SHP77 treated with DMSO at 0.1 percent for 48 hours (cell line): ENCODE data around the gene POU1F1.
A peak's percentile ranks its signal among the peaks of the same experiment; 100 is the strongest.
"Not testable (repeated sequence)": the region's sequence is repeated elsewhere in the genome, so short reads cannot be mapped to it uniquely, and the experiment has no call there.

Experiments
- DNase-seq: peaks from one replicate; lab custom pipeline; 2025; lab: John Stamatoyannopoulos, UW

The POU1F1 gene, protein sequence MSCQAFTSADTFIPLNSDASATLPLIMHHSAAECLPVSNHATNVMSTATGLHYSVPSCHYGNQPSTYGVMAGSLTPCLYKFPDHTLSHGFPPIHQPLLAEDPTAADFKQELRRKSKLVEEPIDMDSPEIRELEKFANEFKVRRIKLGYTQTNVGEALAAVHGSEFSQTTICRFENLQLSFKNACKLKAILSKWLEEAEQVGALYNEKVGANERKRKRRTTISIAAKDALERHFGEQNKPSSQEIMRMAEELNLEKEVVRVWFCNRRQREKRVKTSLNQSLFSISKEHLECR

DNA sequence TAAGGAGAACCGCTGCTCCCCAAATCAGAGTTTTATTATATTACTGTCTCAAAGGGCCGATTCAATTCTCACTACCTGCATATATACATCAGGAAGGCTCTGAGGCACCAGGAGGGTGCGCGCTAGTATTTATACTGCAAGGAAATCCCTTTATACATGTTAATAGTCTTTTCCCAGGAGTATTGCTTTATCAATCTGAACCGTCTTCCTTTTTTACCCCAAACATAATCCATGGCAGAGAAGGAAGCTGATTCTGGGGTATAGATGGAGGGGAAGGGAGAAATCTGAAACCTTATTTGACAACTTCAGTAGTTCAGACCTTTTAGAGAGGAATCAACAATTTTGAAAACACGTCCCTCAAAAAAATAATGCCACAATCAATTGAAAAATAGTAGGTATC lies at the start of gene POU1F1:
POU1F1 (minus strand) TSS at position 101 of the 400 bp plus-strand sequence. CDS start 122 bp downstream, outside the sequence.
- no peak for DNase-seq

DNA sequence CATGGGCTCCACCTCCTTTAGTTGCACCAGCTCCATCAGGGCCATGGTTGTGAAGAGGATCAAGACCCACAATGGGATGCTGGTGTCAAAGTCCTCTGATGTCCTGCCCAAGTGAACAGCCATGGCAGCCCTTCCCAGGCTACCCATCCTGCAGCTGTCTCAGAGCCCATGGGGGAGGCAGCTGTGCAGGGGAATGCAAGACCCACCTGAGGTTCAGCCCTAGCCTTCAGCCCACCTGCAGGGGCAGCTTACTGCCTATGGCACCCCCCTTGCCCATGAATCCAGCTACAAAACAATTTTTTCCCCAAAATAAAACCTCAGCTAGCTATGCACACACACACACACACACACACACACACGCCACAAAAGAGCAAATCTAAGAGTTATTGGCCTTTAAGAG lies 48.2 kb upstream of the POU1F1 start:
- no peak for DNase-seq

DNA sequence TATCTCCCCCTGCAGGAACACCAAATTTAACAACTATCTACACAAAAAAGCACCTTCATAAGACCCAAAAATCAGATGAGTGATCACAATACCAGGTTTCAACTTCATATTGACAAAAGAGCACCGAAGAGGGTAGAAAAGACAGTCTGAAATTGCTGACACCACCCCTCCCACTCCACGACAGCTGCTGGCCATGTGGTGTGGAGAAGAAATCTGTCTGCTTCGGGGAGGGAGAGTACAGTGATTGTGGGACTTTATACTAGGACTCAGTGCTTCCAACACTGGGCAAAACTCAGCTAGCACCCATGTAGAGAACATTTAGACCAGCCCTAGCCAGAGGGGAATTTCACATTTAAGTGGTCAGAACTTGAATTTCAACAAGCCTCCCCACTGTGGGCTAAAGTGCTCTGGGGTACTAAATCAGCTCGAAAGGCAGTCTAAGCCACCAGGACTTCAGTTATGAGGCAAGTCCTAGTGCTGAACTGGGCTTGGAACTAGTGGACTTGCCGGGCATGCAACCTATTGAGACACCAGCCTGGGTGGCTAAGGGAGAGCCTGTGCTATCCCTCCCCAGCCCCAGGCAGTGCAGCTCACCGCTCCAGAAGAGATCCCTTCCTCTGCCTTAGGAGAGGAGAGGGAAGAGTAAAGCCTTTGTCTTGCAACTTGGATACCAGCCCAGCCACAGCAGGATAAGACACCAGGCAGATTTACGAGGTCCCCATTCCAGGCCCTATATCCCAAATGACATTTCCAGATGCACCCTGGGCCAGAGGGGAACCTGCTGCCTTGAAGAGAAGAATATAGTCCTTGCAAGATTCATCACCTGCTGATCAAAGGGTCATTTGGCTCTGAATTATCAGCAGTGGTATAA lies 44.6 kb upstream of the POU1F1 start:
- DNase-seq = no peak

DNA sequence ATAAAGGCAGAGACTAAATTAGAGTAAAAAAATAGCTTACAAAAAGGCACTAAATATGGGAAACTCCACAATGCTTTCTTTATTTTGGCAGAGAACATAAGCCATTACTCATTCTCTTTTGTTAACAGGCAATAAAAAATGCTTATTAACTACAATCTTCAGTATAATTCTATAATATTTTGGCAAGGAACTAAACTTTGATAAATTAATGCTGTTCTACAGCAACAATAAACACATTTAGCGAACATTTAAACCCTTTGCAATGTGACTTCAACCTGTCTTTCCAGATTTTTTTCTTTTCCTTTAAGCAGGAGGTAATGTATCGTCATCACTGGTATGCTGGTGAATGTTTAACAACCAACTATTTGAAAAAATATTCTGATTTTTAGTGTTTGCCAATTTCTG lies 42.2 kb upstream of the POU1F1 start:
- no peak for DNase-seq

DNA sequence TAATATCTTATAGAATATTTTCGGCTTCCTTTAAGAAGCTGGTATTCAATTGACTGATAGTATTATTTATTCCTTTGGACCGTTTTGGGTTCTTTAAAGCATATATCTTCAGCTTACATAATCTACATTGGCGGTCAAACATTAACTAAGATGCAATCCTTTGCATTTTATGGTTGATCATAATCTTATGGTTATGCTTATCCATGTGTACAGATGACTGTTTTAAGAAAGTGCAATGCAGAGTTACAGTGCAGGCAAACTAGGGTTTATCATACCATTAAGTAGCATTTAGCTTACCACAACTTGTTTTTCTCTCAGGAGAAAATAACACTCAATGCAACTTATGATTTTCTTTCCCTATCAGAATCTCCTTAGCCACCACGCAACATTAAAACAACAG lies 41.4 kb upstream of the POU1F1 start:
- DNase-seq = no peak

DNA sequence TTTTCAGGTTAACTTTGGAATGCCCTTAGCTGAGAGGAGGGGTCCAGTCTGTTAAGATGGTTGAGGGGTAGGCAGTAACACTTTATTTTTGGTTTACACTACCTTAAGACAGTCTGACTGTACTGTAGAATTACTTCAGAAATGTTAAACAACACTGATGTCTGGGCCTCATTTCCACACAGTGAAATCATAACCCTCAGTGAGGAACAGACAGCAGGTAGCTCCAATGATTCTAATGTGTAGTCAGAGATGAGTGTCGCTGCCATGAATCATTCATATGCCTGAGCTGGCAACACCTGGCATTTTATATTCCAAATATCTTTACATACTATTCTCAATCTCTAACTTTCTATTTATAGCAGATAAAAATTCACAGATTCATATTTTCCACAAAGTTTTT lies 37.3 kb upstream of the POU1F1 start:
- no peak for DNase-seq

DNA sequence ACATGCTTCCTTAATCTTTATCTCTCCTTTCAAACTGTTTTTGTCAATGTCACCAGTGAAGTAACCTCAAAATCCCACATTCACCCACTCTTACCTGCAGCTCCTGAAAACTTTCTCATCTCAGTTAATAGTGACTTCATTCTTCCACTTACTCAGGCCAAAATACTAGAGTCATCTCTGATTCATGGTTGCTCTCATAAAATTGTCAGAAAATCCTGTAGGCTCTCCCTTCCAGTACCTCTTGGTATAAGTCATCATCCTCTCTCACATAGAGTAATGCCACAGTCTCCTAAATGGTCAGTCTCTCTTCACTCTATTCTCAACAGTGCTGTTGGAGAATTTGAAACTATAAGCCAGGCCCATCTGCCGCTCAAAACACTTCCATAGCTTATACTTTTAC lies 34.9 kb upstream of the POU1F1 start:
- no peak for DNase-seq

DNA sequence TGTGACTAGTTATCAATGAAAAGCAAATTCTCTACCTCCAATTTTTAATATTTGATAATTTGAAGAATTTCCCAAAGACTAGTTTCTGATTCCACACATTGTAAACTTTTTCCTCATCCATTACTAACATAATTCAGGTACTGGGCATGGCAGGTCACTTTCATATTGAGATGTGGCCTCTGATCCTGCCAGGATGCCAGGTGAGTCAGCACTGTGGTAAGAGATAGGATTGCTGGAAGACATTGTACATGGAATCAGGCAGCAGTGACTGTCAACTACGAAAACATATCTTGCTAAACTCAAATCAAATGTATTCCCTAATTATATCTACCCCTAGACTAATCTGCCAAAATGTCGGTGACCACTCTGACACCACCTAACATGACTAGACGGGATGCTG lies 33.2 kb upstream of the POU1F1 start:
- DNase-seq = no peak

DNA sequence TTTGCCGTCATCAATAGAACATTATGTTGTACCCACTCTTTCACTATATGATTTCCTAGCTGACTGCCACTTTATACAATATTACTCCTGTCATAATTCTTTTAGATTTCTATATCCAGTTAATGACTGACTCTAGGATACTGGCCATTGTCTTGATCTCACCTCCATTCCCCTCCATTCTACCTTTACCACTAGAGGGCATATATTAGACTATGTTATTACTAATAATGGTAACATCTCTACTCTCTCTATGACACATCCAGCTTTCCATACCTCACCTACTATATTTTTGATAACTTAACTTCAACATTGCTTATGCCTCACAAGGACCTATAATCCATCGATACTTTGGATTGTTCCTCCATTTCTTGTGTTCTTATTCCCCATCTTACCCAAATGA lies 31.4 kb upstream of the POU1F1 start:
- no peak for DNase-seq

DNA sequence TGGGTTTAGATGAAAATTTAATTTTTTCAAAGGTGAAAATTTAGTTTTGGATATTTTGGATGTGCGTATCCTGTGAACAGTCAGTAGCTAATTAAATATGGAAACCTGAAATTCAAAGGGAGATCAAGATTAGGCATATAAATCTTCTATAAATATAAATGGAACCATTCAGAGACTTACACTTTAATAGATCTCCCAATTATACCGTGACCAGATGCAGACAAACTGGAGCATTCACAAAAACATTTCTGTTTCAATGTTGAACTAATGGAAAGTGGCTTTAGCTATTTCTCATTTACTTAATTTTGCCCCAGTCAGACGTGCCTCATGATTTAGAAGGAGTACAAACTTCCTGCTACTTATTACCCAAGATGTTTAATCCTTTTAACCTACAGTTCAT lies 29.1 kb upstream of the POU1F1 start:
- DNase-seq = no peak

DNA sequence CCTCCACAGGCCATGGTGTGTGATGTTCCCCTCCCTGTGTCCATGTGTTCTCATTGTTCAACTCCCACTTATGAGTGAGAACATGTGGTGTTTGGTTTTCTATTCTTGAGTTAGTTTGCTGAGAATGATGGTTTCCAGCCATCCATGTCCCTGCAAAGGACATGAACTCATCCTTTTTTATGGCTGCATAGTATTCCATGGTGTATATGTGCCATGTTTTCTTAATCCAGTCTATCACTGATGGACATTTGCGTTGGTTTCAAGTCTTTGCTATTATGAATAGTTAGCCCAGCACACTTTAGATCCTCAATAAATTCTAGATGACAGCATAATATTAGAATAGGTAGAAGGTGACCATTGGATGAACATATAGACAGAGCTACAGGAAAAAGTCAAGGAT lies 28.6 kb upstream of the POU1F1 start:
- not testable (repeated sequence) for DNase-seq

DNA sequence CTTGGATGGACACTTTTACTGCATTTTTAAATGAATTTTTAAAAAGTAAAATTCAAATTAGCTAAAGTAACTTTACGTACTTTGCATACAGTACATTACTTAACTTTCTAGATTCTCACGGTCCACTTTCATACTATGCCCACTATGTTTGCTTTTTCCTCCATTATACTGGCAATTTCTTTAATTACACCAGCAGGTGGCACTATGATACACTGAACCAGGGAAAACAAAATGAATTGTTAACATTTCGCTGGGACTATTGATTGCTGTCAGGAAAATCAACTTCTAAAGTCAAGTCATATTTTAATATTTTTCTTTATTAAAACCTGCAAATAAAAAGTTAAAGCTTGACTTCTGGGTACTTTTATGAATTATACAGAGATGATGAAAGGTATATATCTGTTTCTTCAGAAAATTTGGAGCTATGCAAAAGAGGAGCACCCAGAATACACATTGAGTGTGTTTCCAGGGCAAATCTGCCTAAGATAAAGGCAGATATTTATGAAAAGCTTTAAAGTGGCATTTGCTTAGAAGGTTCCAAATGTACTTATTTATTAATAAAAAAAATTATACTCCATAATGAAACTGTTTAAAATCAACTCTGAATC lies 21.8 kb upstream of the POU1F1 start:
- peak; percentile 11 for DNase-seq

DNA sequence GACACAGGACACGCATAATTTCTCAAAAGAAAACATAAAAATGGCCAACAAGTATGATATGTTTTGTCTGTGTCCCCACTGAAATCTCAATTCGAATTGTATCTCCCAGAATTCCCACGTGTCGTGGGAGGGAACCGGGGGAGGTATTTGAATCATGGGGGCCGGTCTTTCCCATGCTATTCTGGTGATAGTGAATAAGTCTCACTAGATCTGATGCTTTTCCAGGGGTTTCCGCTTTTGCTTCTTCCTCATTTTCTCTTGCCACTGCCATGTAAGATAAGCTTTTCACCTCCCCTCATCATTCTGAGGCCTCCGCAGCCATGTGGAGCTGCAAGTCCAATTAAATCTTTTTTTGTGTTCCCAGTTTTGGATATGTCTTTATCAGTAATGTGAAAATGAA lies 12.1 kb upstream of the POU1F1 start:
- no peak for DNase-seq

DNA sequence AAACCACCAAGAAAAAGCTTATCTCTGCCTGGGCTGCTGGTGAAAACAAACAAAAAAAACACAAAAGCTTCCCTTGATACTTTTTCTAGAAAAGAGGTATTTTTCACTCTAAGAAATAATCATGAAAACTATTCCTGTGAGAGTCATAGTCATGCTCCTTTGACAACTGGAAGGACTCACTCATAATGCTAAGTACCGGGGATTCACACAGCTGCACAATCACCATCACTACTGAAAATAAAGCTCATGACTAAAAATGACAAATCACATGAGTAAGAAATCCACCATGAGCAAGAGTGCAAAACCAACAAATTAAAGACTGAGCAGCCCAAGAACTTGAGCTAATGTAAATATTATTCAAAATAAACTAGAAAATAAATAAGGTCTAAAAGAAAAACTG lies 10.6 kb upstream of the POU1F1 start:
- no peak for DNase-seq

DNA sequence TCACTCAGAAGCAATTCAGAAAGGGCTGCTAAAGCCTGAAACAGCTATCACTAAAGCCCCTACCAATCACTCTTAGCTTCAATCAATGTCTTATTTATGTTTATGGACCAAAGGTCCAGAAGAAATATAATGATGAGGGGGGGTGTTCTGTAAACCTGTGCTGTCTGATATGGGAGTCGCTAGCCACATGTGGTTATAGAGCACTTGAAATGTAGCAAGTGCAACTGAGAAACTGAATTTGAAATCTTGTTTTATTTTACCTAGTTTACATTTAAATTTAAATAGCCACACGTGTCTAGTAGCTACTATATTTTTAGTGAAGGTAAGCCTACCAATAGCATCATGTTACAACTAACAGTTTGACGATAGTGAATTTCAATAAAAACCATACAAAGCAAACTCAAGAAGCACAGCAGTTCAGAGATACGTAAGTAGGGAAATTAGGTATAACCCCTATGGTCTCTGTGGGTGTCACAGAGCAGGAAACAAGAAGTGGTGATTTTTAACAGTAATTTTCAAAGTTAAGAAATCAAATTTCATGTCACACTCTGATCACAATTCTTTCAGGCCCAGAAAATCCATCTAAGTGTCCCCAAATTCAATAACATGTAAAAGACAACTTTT lies 3.6 kb downstream of the POU1F1 start:
- DNase-seq = no peak

DNA sequence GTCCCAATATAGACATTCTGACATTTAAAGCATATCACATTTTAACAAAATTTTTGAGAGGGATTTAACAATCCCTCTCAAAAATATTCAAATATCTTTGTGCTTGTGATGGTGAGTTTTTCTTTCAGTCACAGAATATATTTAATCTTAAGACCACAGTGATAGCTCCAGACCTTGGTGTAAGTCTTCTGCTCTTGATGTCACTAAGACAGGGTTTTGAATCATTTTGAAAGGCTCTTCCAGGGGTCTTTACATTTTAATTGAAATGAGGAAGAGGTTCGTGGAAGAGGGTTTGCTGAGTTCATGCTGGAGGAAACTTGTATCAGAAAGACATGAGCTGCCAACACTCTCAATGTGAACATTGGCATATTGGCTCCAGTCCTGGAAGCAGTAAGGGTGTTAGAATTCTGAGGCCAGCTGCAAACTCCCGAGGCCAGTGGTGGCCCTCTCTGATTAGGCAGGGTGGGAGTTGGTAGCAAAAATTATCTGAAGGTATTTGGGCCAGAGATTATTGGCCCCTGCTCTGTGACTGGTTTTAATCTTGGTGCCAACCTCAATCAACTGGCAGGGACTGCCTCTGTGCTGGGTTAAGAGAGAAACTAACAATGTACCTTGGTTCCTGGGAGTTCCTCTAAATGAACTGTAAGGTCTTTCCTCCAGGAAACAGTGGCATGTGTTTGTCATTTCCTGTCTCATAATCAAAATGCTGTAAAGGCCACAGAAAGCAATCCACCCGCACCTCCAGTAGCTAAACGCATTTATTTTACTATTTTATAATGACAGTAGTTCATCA lies 5.3 kb downstream of the POU1F1 start:
- DNase-seq = no peak

DNA sequence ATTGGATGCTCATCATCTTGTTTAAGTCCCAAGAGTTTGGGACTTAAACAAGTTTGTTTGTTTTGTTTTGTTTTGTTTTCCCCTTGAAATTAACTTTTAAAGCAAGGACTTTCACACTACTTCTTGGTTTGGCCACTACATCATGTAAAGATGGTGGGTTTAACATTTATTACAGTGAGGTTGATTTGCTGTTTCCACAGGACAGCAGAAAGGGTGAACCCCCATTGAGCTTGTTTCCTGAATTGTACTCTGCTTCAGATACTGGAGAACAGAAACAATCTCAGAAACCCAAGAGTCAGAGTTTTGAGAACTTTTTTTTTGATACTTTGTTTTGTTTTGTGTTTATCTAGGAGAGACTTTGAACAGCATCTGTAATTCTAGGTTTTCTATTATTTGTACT lies 6.7 kb downstream of the POU1F1 start:
- DNase-seq = no peak

DNA sequence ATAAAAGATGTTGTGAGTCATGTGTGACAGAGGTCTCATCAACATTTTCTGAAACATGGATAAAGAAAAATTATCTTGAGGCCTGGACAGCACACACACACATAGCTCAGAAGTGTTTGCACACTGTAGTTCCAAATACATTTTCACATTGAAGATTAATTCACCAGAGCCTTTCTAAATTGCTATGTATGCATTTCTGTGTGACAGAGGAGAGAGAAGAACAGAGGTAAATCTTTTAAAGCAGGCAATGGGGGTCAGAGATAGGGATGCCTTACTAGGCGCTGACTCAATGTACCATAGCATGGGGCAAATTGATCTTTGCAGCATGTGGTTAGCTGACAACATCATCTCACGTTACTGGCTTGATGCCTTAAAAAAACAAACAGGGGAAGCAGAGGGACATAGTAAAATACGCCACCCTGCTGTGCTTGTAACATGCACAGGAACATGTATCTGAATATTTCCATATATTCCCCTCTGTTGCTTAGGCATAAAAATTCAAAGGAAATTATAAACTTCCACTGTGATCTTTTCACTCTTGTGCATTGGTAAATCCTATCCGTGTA lies 7.7 kb downstream of the POU1F1 start:
- no peak for DNase-seq

DNA sequence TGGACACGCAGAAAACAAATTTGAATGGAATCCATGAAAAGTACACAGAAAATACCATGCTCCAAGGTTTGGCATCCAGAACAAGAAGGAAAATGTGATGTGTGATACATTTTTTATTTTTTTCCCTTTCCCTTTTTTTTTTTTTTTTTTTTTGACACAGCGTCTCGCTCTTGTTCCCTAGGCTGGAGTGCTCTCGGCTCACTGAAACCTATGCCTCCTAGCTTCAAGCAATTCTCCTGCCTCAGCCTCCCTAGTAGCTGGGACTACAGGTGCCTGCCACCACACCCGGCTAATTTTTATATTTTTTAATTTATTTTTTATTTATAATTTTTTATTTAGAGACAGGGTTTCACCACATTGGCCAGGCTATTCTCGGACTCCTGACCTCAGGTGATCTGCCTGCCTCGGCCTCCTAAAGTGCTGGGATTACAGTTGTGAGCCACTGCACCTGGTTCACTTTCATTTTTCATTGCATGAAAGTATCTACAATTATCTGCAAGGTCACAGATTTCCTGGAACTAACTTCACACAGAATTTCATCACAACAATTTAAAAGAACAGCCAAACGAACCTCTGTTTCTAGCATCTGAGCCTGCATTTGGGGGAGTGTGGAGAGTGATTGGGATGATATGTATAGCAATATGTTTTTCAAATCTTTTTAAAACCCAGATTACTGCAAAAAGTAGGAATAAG lies 8.3 kb downstream of the POU1F1 start:
- DNase-seq = no peak

DNA sequence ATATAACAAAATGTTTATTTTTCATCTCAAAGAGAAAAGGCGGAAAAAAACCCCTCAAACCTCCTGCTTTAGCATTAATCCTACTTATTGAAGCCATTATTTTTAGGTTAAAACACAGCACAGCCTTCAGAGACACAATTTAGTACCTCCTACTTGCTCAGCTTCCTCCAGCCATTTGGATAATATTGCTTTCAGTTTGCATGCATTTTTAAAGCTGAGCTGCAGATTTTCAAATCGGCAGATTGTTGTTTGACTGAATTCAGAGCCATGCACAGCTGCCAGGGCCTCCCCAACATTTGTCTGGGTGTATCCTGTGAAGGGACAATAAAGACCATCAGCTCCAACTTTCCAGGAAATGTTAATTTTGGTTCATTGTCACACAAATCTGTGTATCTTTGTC lies 14.5 kb downstream of the POU1F1 start:
- no peak for DNase-seq

DNA sequence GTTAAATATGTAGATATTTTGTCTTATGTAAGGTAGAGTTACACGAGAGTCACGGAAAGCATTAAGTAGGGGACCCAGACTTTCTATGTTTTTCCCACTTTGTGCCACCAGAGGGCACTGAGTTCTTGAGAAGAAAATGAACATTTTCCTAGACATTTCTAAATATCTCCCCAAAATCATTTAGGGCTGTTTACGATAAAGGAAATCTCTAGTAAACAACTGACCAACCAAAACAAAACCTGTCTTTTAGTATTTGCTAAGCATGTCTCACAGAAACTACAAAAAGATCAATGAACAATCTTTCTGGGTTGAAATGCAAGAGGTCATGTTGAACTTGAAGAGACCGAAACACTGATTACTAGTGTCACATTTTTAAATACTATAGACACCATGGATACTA lies 16.1 kb downstream of the POU1F1 start:
- no peak for DNase-seq
